RWPE2 (cell line): ENCODE data around the gene HNRNPF.
"Not testable (repeated sequence)": the region's sequence is repeated elsewhere in the genome, so short reads cannot be mapped to it uniquely, and the experiment has no call there.

Experiments used
- ATAC-seq: fragments of 200-7000 bp; cut with Tn5 transposase; 3 replicates; pipeline ENCODE4 v1.9.1; 2021; ENCODE audit warnings: low read depth
- DNase-seq: peaks from one replicate; pipeline ENCODE4 v3.0.0-alpha.2; 2020; ENCODE audit warnings: low spot score
- H3K27ac ChIP-seq: fragments of 450-650 bp; 2 replicates; pipeline ENCODE4 v1.5.1; 2017; ENCODE audit warnings: mild to moderate bottlenecking; ENCODE audit not compliant: poor library complexity, severe bottlenecking
- H3K27me3 ChIP-seq: fragments of 250-450 bp; sonication (Bioruptor Pico); 2 replicates; pipeline ENCODE4 v1.5.1; 2021; ENCODE audit warnings: mild to moderate bottlenecking, moderate library complexity; ENCODE audit not compliant: insufficient read depth, poor library complexity, severe bottlenecking
- H3K36me3 ChIP-seq: fragments of 250-450 bp; sonication (Bioruptor Pico); 2 replicates; pipeline ENCODE4 v1.5.1; 2020; ENCODE audit warnings: low read depth, mild to moderate bottlenecking, moderate library complexity
- H3K4me1 ChIP-seq: fragments of 250-450 bp; sonication (Bioruptor Pico); 2 replicates; pipeline ENCODE4 v1.5.1; 2021; ENCODE audit warnings: mild to moderate bottlenecking, moderate library complexity; ENCODE audit not compliant: insufficient read depth, poor library complexity, severe bottlenecking
- H3K4me3 ChIP-seq: fragments of 250-450 bp; sonication (Bioruptor Pico); 2 replicates; pipeline ENCODE4 v1.5.1; 2021; ENCODE audit warnings: mild to moderate bottlenecking, moderate library complexity; ENCODE audit not compliant: severe bottlenecking
- H3K9me3 ChIP-seq: fragments of 250-450 bp; sonication (Bioruptor Pico); 2 replicates; pipeline ENCODE4 v1.5.1; 2021; ENCODE audit warnings: mild to moderate bottlenecking, moderate library complexity; ENCODE audit not compliant: severe bottlenecking
- TF ChIP-seq, protein P1 (sequence below): fragments of 450-650 bp; IDR thresholded peaks from one replicate; pipeline ENCODE4 v1.5.1; 2017; ENCODE audit warnings: mild to moderate bottlenecking, moderate library complexity; ENCODE audit not compliant: poor library complexity, severe bottlenecking

HNRNPF gene

DNA sequence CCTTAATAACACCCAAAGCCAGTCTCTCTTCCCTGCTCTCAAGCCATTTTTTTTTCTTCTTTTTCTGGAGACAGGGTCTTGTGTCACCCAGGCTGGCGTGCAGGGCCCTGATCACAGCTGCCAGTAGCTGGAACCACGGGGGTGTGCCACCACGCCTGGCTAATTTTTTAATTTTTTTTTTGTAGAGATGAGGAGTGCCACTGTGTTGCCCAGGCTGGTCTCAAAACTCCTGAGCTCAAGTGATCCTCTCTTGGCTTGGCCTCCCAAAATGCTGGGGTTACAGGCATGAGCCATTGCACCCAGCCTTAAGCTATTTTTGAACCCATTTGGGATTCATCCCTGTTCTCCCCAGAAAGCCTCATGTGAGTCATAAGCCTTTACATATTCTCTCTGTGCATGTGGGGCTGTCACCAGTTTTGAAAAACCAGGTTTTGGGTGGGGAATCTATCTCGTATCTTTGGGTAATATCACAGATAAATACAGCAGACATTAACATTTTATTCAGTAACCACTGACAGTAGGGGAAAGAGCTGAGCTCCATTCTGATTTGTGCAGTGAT, 43.4 kb upstream of the HNRNPF start:
- TF ChIP-seq, protein P1, sequence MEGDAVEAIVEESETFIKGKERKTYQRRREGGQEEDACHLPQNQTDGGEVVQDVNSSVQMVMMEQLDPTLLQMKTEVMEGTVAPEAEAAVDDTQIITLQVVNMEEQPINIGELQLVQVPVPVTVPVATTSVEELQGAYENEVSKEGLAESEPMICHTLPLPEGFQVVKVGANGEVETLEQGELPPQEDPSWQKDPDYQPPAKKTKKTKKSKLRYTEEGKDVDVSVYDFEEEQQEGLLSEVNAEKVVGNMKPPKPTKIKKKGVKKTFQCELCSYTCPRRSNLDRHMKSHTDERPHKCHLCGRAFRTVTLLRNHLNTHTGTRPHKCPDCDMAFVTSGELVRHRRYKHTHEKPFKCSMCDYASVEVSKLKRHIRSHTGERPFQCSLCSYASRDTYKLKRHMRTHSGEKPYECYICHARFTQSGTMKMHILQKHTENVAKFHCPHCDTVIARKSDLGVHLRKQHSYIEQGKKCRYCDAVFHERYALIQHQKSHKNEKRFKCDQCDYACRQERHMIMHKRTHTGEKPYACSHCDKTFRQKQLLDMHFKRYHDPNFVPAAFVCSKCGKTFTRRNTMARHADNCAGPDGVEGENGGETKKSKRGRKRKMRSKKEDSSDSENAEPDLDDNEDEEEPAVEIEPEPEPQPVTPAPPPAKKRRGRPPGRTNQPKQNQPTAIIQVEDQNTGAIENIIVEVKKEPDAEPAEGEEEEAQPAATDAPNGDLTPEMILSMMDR, result no peak
- no peak overlapping the region for H3K4me3 ChIP-seq
- no peaks in the 10 kb centered on the region for H3K27me3 ChIP-seq
- peak overlapping the region; percentile 82 for H3K27ac ChIP-seq
- no peaks in the 10 kb centered on the region for H3K9me3 ChIP-seq
- ATAC-seq, result no peak
- peaks cover 4% of the 10 kb centered on the region; the same call in 1 of the 2 replicates for H3K36me3 ChIP-seq
- DNase-seq, result no peak
- peaks cover 12% of the 10 kb centered on the region for H3K4me1 ChIP-seq

DNA sequence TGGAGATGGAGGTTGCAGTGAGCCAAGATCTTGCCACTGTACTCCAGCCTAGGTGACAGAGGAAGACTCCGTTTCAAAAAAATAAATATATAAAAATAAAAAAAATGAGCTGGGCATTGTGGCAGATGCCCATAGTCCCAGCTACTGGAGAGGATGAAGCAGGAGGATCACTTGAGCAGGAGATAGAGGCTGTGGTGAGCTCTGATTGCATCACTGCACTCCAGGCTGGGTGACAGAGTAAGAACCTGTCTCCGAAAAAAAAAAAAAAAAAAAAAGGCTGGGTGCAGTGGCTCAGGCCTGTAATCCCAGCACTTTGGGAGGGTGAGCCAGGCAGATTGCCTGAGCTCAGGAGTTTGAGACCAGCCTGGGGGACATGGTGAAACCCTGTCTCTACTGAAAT, 39.8 kb upstream of the HNRNPF start:
- TF ChIP-seq, protein P1, result no peak
- Histone ChIP-seq H3K4me3 (no peak overlapping the region), H3K9me3 (no peaks in the 10 kb centered on the region), H3K27ac (no peak overlapping the region), H3K4me1 (peaks cover 12% of the 10 kb centered on the region), H3K27me3 (no peaks in the 10 kb centered on the region), H3K36me3 (no peaks in the 10 kb centered on the region)
- ATAC-seq (no peak), DNase-seq (no peak)

DNA sequence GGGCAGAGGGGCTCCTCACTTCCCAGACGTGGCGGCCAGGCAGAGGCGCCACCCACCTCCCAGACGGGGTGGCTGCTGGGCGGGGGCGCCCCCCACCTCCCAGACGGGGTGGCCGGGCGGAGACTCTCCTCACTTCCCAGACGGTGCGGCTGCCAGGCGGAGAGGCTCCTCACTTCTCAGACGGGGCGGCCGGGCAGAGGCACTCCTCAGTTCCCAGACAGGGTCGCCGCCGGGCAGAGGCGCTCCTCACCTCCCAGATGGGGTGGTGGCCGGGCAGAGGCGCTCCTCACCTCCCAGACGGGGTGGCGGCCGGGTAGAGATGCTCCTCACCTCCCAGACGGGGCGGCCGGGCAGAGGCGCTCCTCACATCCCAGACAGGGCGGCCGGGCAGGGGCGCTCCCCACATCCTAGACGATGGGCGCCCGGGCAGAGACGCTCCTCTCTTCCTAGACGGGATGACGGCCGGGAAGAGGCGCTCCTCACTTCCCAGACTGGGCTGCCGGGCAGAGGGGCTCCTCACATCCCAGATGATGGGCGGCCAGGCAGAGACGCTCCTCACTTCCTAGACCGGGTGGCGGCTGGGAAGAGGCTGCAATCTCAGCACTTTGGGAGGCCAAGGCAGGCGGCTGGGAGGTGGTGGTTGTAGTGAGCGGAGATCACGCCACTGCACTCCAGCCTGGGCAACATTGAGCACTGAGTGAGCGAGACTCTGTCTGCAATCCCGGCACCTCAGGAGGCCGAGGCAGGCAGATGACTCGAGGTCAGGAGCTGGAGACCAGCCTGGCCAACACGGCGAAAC, 37.4 kb upstream of the HNRNPF start:
- not testable (repeated sequence) for H3K27ac ChIP-seq, H3K9me3 ChIP-seq, H3K4me3 ChIP-seq, H3K4me1 ChIP-seq, DNase-seq, ATAC-seq, H3K27me3 ChIP-seq, H3K36me3 ChIP-seq

DNA sequence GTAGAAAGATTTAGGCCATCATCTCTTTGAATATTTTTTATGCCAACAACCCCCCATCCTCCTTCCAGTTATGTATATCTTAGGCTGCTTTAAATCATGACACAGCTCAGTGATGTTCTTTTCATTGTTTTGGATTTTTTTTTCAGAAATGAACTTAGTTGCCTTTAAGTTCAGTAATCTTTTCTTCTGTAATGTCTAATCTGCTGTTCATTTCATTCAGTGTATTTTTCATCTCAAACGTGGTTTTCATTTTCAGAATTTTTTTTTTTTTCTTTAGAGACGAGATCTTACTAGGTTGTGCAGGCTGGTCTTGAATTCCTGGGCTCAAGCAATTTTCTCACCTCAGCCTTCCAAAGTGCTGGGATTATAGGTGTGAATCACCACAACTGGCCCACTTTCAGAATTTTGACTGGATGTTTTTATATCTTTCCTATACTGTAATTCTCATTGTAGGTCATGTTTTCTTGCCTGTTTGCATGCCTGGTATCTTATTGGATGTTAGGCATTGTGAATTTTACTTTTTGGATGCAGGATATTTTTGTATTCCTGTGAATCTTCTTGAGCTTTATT, 36.0 kb upstream of the HNRNPF start:
- H3K9me3 ChIP-seq, result no peaks in the 10 kb centered on the region
- H3K36me3 ChIP-seq, result no peaks in the 10 kb centered on the region
- TF ChIP-seq, protein P1, result no peak
- H3K27me3 ChIP-seq, result no peaks in the 10 kb centered on the region
- H3K4me3 ChIP-seq, result no peak overlapping the region
- no peak overlapping the region for H3K27ac ChIP-seq
- ATAC-seq, result no peak
- DNase-seq, result no peak
- H3K4me1 ChIP-seq, result no peaks in the 10 kb centered on the region

DNA sequence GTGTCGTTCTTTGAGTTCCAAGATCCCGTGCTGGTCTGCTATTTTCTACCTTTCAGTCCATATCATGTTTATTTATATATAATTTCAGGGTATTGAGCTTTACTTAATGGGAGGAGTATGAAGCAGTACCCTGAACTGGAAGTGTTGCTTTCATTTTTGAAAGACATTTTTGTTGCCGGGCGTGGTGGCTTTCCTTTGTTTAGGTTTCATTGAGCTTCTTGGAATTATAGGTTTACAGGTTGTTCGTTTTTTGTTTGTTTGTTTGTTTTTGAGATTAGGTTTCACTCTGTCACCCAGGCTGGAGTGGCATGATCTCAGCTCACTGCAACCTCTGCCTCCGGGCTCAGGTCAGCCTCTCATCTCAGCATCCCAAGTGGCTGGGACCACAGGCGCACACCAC, 35.3 kb upstream of the HNRNPF start:
- TF ChIP-seq, protein P1, result no peak
- H3K36me3 ChIP-seq, result no peaks in the 10 kb centered on the region
- no peaks in the 10 kb centered on the region for H3K4me1 ChIP-seq
- DNase-seq (no peak), ATAC-seq (no peak)
- no peaks in the 10 kb centered on the region for H3K27me3 ChIP-seq
- H3K9me3 ChIP-seq, result no peaks in the 10 kb centered on the region
- H3K27ac ChIP-seq, result no peak overlapping the region
- no peak overlapping the region for H3K4me3 ChIP-seq
